HepG2 (cell line): ENCODE measurements around the gene PLXNC1.

Experiments used
- CEBPB ChIP-seq: IDR thresholded peaks from 2 replicates; pipeline ENCODE4 v1.6.1; 2011; ENCODE audit warnings: low read depth, low read length, improper control_type of control experiment, borderline replicate concordance
- CREB1 ChIP-seq, 2 experiments: fragments of 450-650 bp in 1 of 2; IDR thresholded peaks; 2 replicates each; pipeline ENCODE4 v1.6.1; 2016 to 2017; ENCODE audit warnings: control low read depth in 1 of 2, mild to moderate bottlenecking in 1 of 2, missing compliant biosample characterization in 1 of 2, missing genetic modification characterization in 1 of 2
- MXI1 ChIP-seq: IDR thresholded peaks from 3 replicates; pipeline ENCODE4 v1.6.1; 2012; ENCODE audit warnings: low read depth, low read length, inconsistent platforms, borderline replicate concordance
- NR2F1 ChIP-seq, 2 experiments: fragments of 450-650 bp in 1 of 2; formaldehyde crosslinking in 1 of 2; IDR thresholded peaks; 2 replicates each; pipeline versions ENCODE4 v1.5.0 to v1.6.1; 2016 to 2020; ENCODE audit warnings: mild to moderate bottlenecking in 1 of 2, missing compliant biosample characterization in 1 of 2, missing genetic modification reagents in 1 of 2, moderate library complexity in 1 of 2
- RBAK ChIP-seq: sonication (generic); formaldehyde crosslinking; IDR thresholded peaks from 2 replicates; pipeline ENCODE4 v1.5.1; 2020; ENCODE audit warnings: mild to moderate bottlenecking, missing genetic modification reagents
- YEATS2 ChIP-seq: sonication (generic); formaldehyde crosslinking; IDR thresholded peaks from 2 replicates; pipeline ENCODE4 v1.4.0; 2020; ENCODE audit warnings: missing genetic modification reagents, borderline replicate concordance
- TF ChIP-seq, protein P1 (sequence below): sonication (generic); formaldehyde crosslinking; IDR thresholded peaks from 2 replicates; pipeline ENCODE4 v1.8.0; 2022; ENCODE audit warnings: mild to moderate bottlenecking, missing genetic modification reagents

DNA sequence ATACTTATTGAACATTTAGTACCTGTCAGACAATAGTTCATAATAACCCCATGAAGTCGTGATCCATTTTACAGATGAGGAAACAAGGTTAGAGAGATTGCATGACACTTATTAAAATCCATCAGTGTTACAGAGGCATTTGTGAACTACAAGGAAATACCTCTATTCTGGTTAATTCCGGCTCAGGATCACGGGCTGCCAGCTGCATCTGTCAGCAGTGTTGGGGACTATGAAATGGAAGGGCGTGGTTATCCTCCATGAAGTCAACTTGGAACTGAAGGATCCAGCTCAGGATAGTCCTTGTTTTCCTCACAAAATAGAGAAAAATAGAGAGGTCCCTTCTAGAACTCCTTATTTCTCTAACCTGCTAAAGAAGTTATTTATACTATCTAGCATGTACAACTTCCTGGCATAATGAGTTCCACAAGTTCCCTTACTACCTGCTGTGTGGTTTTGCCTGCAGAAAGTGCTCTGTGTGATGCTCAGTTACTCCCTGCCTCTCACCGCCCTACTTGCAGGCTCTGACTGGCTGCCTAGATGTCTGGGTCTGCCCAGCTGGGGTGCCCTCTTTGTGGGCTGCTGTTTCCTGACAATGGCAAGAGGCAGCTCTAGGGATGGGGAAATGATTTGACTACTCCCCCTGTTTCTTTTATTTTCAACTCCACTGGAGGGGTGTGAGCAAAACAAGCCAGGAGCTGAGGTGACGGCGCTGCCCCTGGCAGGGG lies 36.8 kb downstream of the PLXNC1 start:
- no peak for TF ChIP-seq YEATS2
- TF ChIP-seq, protein P1, sequence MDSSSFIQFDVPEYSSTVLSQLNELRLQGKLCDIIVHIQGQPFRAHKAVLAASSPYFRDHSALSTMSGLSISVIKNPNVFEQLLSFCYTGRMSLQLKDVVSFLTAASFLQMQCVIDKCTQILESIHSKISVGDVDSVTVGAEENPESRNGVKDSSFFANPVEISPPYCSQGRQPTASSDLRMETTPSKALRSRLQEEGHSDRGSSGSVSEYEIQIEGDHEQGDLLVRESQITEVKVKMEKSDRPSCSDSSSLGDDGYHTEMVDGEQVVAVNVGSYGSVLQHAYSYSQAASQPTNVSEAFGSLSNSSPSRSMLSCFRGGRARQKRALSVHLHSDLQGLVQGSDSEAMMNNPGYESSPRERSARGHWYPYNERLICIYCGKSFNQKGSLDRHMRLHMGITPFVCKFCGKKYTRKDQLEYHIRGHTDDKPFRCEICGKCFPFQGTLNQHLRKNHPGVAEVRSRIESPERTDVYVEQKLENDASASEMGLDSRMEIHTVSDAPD (CRISPR knock-in tag), result no peak
- TF ChIP-seq MXI1, result no peak
- no peak for TF ChIP-seq RBAK (CRISPR knock-in tag)
- TF ChIP-seq CREB1 (IDR thresholded peaks at IDR 0.05), result no peak
- TF ChIP-seq CREB1 (CRISPR knock-in tag; IDR thresholded peaks at IDR 0.05), result no peak
- no peak for TF ChIP-seq CEBPB
- no peak for TF ChIP-seq NR2F1 (CRISPR knock-in tag; IDR thresholded peaks at IDR 0.05)
